WTC11 (cell line): ENCODE data around the gene BRME1.
"Not testable (repeated sequence)": the region's sequence is repeated elsewhere in the genome, so short reads cannot be mapped to it uniquely, and the experiment has no call there.

Experiments
- CTCF ChIP-seq: fragments of 200-600 bp; IDR thresholded peaks from 2 replicates; pipeline ENCODE4 v1.8.0; 2022; ENCODE audit warnings: antibody characterized with exemption
- JUN ChIP-seq: sonication (generic); formaldehyde crosslinking; IDR thresholded peaks from 2 replicates; pipeline ENCODE4 v1.8.0; 2023; ENCODE audit warnings: mild to moderate bottlenecking, missing genetic modification reagents
- TP53 ChIP-seq: sonication (generic); formaldehyde crosslinking; IDR thresholded peaks from 2 replicates; pipeline ENCODE4 v1.8.1; 2023; ENCODE audit warnings: mild to moderate bottlenecking, missing genetic modification reagents

GRCh38 chr19:13852171-13852707 is 53.7 kb downstream of the BRME1 start:
- TF ChIP-seq CTCF; TP53 (CRISPR knock-in tag); JUN (CRISPR knock-in tag): not testable (repeated sequence)
